ENCODE measurements around the gene PCDH8. TPM values are rescaled to one million over a fixed set of nuclear protein-coding genes. Genes with fewer than 3 reads are reported as not detected.

Gene PCDH8
- 0.56 TPM for polyA plus RNA-seq (ENCODE audit: insufficient read length)

GRCh38 chr13:52848455-52849195 is at the start of gene PCDH8:
PCDH8 (minus strand) TSS chr13:52848640; CDS start chr13:52848436, 204 bp downstream.
- no peak for DNase-seq (ENCODE audit: low read depth)

- DNase-seq (ENCODE audit: low read depth): peak; percentile 40
Observed at GRCh38 chr13:52896827-52897659, 48.6 kb upstream of the PCDH8 start.

GRCh38 chr13:52894413-52894812 is 46.0 kb upstream of the PCDH8 start:
- DNase-seq (ENCODE audit: low read depth): no peak

GRCh38 chr13:52892925-52893324 is 44.5 kb upstream of the PCDH8 start:
- no peak for DNase-seq (ENCODE audit: low read depth)

- DNase-seq (ENCODE audit: low read depth): no peak
Observed at GRCh38 chr13:52891706-52892105, 43.3 kb upstream of the PCDH8 start.

- no peak for DNase-seq (ENCODE audit: low read depth)
Observed at GRCh38 chr13:52887165-52887564, 38.7 kb upstream of the PCDH8 start.

GRCh38 chr13:52885141-52885540 is 36.7 kb upstream of the PCDH8 start:
- no peak for DNase-seq (ENCODE audit: low read depth)

- DNase-seq (ENCODE audit: low read depth): peak; percentile 34
Observed at GRCh38 chr13:52884429-52885010, 36.1 kb upstream of the PCDH8 start.

GRCh38 chr13:52882785-52883184 is 34.3 kb upstream of the PCDH8 start:
- no peak for DNase-seq (ENCODE audit: low read depth)

- peak; percentile 35 for DNase-seq (ENCODE audit: low read depth)
Observed at GRCh38 chr13:52879950-52880741, 31.7 kb upstream of the PCDH8 start.

GRCh38 chr13:52878831-52879230 is 30.4 kb upstream of the PCDH8 start:
- no peak for DNase-seq (ENCODE audit: low read depth)

- no peak for DNase-seq (ENCODE audit: low read depth)
Observed at GRCh38 chr13:52870143-52870542, 21.7 kb upstream of the PCDH8 start.

- no peak for DNase-seq (ENCODE audit: low read depth)
Observed at GRCh38 chr13:52869621-52870020, 21.2 kb upstream of the PCDH8 start.

- DNase-seq (ENCODE audit: low read depth): no peak
Observed at GRCh38 chr13:52869050-52869449, 20.6 kb upstream of the PCDH8 start.

- DNase-seq (ENCODE audit: low read depth): no peak
Observed at GRCh38 chr13:52868190-52868589, 19.8 kb upstream of the PCDH8 start.

- DNase-seq (ENCODE audit: low read depth): no peak
Observed at GRCh38 chr13:52864941-52865340, 16.5 kb upstream of the PCDH8 start.

- DNase-seq (ENCODE audit: low read depth): no peak
Observed at GRCh38 chr13:52862358-52863206, 14.1 kb upstream of the PCDH8 start.

GRCh38 chr13:52852444-52852843 is 4.0 kb upstream of the PCDH8 start:
- no peak for DNase-seq (ENCODE audit: low read depth)

GRCh38 chr13:52851137-52851962 is 2.9 kb upstream of the PCDH8 start:
- DNase-seq (ENCODE audit: low read depth): no peak
